Mammary epithelial cell (primary cell): Measurements from ENCODE around the gene OLFML1.

Source experiments
- CTCF ChIP-seq, 2 donors: IDR thresholded peaks in 1 of 2; conservative IDR thresholded peaks in 1 of 2; 2 replicates each; pipeline ENCODE4 v1.5.1; 2011 to 2012; ENCODE audit warnings: inconsistent platforms in 2 of 2, low read length in 2 of 2, mild to moderate bottlenecking in 2 of 2, control low read depth in 1 of 2, low read depth in 1 of 2; ENCODE audit not compliant: insufficient read depth in 1 of 2; ENCODE audit errors: extremely low read depth in 1 of 2
- EZH2 ChIP-seq: IDR thresholded peaks from 2 replicates; pipeline ENCODE4 v1.6.1; 2012; ENCODE audit warnings: low read length, inconsistent platforms, borderline replicate concordance

- TF ChIP-seq CTCF (conservative IDR thresholded peaks at IDR 0.05 in 1 of 2, IDR thresholded peaks at IDR 0.05 in 1 of 2; ENCODE audit: extremely low read depth in 1 of 2, insufficient read depth in 1 of 2, low read depth in 1 of 2, low read length in 2 of 2) (no peak), EZH2 (no peak)
Measured at GRCh38 chr11:7536100-7536499, 50.8 kb downstream of the OLFML1 start.
